GM13977 (cell line): ENCODE measurements around the gene PI16.

Experiments
- DNase-seq: peaks from one replicate; pipeline ENCODE4 v3.0.0; 2012; ENCODE audit warnings: low spot score
- in situ Hi-C: fragments of 300-500 bp; cut with MboI; formaldehyde crosslinking; loops from one replicate; pipeline ENCODE4 v1.12.0; 2022; ENCODE audit warnings: low sequenced_read_pairs, low pct_unique_long_range_greater_than_20kb, mixed read lengths, inconsistent platforms; ENCODE audit not compliant: unreplicated experiment
- TF ChIP-seq, protein P1 (sequence below): IDR thresholded peaks from 2 replicates; pipeline ENCODE4 v1.5.1; 2012; ENCODE audit warnings: mild to moderate bottlenecking, control low read depth; ENCODE audit not compliant: insufficient read depth; ENCODE audit errors: extremely low read depth, missing control alignments

Gene PI16

DNA sequence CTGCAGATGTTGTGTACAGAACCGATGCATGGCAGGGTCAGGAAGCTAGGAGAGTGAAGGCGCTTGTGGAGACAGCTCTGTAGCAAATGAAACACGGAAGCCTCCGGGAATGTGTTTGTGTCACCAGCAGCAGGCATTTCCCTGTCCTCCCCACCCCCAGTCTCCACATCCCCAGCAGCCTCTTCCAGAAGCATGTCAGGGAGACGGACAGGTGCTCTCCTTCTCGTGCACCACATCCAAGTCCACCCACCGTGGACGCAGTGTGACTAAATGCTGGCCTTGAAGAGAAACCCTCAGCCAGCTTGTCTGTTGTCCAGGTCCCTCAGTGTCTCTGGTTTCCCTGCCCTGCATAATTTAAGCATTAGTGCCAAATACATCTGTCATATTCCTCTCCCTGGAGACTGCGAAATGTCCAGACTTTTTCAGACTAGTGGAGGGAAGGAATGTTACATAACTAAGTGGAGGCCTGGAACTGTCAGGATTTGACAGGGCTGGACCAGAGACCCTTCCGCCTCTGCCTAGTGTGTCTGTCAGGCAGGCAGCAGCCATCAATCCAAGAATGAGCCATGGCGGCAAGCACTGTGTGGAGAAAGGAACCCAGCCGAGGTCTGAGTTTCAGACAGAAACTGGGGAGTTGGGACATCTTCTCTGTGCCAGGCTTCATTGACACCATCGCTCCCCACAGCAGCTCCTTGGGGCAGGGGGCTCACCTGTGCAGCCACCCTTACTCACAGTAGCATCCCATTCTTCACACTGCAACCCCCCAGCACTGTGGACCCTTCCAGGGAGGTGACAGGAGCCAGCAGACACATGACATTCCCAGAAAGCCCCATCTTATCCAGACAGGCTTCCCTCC is 26.6 kb upstream of the PI16 start:
- TF ChIP-seq, protein P1, sequence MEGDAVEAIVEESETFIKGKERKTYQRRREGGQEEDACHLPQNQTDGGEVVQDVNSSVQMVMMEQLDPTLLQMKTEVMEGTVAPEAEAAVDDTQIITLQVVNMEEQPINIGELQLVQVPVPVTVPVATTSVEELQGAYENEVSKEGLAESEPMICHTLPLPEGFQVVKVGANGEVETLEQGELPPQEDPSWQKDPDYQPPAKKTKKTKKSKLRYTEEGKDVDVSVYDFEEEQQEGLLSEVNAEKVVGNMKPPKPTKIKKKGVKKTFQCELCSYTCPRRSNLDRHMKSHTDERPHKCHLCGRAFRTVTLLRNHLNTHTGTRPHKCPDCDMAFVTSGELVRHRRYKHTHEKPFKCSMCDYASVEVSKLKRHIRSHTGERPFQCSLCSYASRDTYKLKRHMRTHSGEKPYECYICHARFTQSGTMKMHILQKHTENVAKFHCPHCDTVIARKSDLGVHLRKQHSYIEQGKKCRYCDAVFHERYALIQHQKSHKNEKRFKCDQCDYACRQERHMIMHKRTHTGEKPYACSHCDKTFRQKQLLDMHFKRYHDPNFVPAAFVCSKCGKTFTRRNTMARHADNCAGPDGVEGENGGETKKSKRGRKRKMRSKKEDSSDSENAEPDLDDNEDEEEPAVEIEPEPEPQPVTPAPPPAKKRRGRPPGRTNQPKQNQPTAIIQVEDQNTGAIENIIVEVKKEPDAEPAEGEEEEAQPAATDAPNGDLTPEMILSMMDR: no peak
- in situ Hi-C loops: no loop called here
- no peak for DNase-seq

DNA sequence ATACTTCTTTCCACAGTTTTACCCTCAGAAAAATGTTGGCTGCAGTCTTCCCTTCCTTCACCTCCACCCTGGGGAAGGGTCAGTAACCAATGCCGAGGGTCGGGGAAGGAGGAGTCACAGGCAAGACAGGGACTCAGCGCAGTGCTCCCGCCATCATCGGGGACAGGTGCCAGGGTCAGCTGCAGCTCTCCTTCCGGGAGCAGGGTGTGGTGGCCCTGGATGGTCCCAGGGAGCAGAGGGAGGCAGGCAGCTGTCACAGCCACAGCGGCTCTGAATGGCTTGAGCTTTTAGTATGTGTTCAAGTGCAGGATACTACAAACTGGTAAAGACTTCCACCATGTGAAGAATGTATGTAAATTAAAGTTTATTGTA is 26.0 kb upstream of the PI16 start:
- in situ Hi-C loops: no loop called here
- no peak for DNase-seq

DNA sequence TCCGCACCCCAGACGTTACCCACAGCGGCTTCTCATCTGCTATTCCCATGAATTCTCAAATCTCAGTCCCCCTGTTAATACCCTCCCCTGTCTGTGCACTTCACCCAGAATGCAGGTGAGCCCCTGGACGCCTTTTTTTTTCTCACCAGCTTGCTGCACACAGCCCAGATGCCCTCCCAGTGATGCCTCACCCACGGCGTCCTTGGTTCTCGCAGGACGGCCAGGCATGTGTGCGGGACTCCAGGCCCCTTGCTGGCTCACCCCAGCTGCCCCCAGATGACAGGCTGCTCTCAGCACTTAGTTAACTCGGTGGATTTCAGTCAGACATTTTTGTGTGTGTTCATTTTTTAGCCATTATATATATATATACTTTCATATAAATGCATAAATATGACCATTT is 25.4 kb upstream of the PI16 start:
- DNase-seq: no peak
- TF ChIP-seq, protein P1: no peak
- in situ Hi-C loops: no loop called here

More for the DNA sequence above, 26.0 kb upstream of the PI16 start:
- TF ChIP-seq, protein P1: no peak

DNA sequence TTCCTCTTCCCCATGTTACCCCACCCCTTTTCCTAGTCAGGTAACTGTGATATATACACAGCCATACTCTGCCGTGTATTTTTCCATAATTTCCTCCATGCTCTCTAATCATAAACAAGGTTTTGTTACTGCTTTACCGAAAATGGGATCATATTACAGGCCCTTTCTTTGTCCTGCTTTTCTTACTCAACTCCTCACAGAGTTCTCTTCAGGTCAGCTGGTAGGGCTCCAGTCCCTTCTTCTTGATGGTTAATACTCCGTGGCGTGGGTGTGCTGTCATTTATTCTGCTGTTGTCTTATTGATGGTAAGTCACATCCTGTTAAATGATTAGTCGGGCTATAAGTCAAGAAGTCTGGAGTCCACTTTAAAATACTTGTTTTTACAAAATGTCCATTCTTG is 24.9 kb upstream of the PI16 start:
- TF ChIP-seq, protein P1: no peak
- DNase-seq: no peak
- in situ Hi-C loops: no loop called here

DNA sequence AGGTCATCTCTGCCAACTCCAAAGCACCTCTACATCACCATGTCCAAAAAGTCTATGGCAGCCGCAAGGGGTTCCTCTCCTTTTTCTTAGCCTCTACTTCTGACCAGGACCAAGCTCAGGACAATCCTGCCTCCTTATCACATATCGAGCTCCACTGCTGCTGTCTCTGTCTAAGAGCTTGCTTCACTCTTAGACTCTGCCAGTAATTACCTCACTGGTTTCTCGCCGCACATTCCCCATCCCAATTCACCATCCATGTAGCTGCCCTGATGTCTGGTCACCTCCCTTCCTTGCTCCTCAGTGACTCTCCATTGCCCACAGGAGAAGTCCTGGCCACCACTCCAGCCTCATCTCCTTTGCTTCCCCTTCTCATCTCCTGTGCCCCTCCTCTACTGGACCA is 24.1 kb upstream of the PI16 start:
- DNase-seq: no peak
- in situ Hi-C loops: no loop called here
- TF ChIP-seq, protein P1: no peak

DNA sequence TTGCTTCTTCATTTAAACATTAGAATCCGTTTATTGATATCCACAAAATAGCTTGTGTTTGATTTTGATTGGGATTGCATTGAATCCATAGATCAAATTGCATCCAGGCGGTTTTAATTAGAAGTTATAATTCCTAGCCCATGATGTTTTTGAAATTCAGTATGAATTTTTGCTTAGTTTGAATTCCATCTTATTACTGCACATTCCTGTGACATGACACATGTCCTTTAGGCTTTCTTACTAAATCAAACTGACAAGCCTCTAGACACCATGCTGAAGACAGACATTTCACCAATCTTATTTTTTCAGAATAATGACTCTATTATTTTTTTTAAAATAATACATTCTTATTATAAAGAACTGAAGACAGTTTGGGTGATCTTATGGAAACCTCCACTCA is 21.4 kb upstream of the PI16 start:
- TF ChIP-seq, protein P1: no peak
- in situ Hi-C loops: no loop called here
- DNase-seq: no peak

DNA sequence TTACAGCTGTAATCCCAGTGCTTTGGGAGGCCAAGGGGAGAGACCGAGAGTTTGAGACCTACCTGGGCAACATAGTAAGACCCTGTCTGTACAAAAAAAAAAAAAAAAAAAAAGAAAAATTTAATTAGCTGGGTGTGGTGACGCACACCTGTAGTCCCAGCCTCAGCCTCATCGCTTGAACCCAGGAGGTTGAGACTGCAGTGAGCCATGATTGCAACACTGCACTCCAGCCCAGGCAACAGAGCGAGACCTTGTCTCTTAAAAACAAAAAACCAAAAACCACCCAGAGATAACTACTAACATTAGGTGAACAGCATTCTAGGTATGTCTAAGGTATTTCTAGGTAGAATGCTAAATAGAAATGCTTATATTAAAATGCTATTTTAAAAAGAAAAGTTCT is 21.0 kb upstream of the PI16 start:
- TF ChIP-seq, protein P1: no peak
- in situ Hi-C loops: no loop called here
- DNase-seq: no peak
